Transverse colon (tissue), 4 donors: ENCODE data around the gene MBIP. TPM values are rescaled to one million over a fixed set of nuclear protein-coding genes. Genes with fewer than 3 reads are reported as not detected.

ENCODE experiments used
- DNase-seq: peaks from one replicate; pipeline ENCODE4 v3.0.0-alpha.2; 2019
- H3K27ac ChIP-seq, 4 donors: fragments of 200-600 bp; sonication (generic); 2 replicates each; pipeline ENCODE4 v1.5.1; 2016 to 2018; ENCODE audit warnings: inconsistent platforms in 4 of 4
- H3K27me3 ChIP-seq: fragments of 200-600 bp; sonication (generic); 2 replicates; pipeline ENCODE4 v1.5.1; 2017; ENCODE audit warnings: inconsistent platforms
- H3K36me3 ChIP-seq, 4 donors: fragments of 200-600 bp; sonication (generic); 2 replicates each; pipeline ENCODE4 v1.5.1; 2017 to 2019; ENCODE audit warnings: inconsistent platforms in 4 of 4
- H3K4me1 ChIP-seq, 4 donors: fragments of 200-600 bp; sonication (generic); 2 replicates each; pipeline ENCODE4 v1.5.1; 2017 to 2020; ENCODE audit warnings: inconsistent platforms in 4 of 4
- H3K4me3 ChIP-seq, 4 donors: fragments of 200-600 bp; sonication (generic); 1 replicate in 1 of 4; 2 replicates in 3 of 4; pipeline versions ENCODE4 v1.5.1 to v1.6.1; 2017 to 2019; ENCODE audit warnings: inconsistent platforms in 4 of 4
- H3K9me3 ChIP-seq, 2 donors: fragments of 200-600 bp; sonication (generic); 2 replicates each; pipeline ENCODE4 v1.5.1; 2017 to 2019; ENCODE audit warnings: inconsistent platforms in 2 of 2
- EP300 ChIP-seq: sonication (generic); formaldehyde crosslinking; IDR thresholded peaks from one replicate; pipeline ENCODE4 v1.6.1; 2017; ENCODE audit warnings: antibody characterized with exemption, low read depth
- POLR2A ChIP-seq: fragments of 450-650 bp; IDR thresholded peaks from one replicate; pipeline ENCODE4 v1.6.1; 2016; ENCODE audit warnings: antibody characterized with exemption, mild to moderate bottlenecking, moderate library complexity
- POLR2AphosphoS5 ChIP-seq, 3 donors: sonication (generic); formaldehyde crosslinking; IDR thresholded peaks; one replicate each; pipeline ENCODE4 v1.6.1; 2016; ENCODE audit warnings: antibody characterized with exemption in 3 of 3
- WGBS, 2 donors: methylation state at CpG; one replicate each; pipeline ENCODE4 v1.1.5; 2018; ENCODE audit warnings: low coverage in 1 of 2; 5-methylcytosine and 5-hydroxymethylcytosine counted together
- in situ Hi-C, 4 donors: fragments of 200-750 bp; cut with MboI; loops; one replicate each; pipeline versions ENCODE4 v1.15.0 to v1.15.1; 2017; ENCODE audit warnings: low sequenced_read_pairs in 3 of 4, low pct_ligation_motif_present in 1 of 4, low pct_unique_long_range_greater_than_20kb in 1 of 4
- intact Hi-C: fragments of 100-400 bp; cut with DNase I; formaldehyde crosslinking; loops from one replicate; pipeline ENCODE4 v1.15.1; 2023; ENCODE audit warnings: low total_unique reads
- total RNA-seq, 4 donors: library from RNA; depleted of rRNA; stranded (reverse); fragments of >200 nt; gene quantifications; one replicate each; pipeline ENCODE4 v1.1.0, GENCODE V29; 2016
- TF ChIP-seq, protein P1 (sequence below), 5 experiments: fragments of 200-600 bp in 3 of 5; fragments of 450-650 bp in 2 of 5; sonication (generic) in 3 of 5; IDR thresholded peaks; 1 replicate in 2 of 5; 2 replicates in 3 of 5; pipeline ENCODE4 v1.5.1; 2016 to 2017; ENCODE audit warnings: antibody characterized with exemption in 5 of 5, inconsistent platforms in 3 of 5, mild to moderate bottlenecking in 2 of 5, moderate library complexity in 1 of 5

MBIP gene
- total RNA-seq, 4 donors from 2014 or later = 5.4 to 20.6 (median 17.1) TPM

DNA sequence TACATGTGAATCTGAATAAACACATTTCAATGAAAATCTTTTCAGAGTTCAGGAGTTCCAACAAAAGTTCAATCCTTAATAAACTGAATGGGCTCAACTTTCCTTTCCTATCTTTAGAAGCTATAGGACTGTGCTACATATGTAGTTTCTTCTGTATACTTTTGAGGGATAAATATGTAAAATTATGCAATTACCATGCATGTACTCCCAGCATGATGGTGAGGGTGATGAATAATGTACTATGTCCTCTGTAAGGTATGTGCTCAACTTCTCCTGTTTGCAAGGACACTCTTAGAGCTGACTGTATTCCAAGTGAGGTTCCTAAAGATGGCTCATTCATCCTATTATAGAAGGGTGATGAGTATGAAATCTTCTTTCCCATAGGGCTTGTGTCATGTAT is 15.5 kb downstream of the MBIP start:
- in situ Hi-C loops = no loop called here
- Histone ChIP-seq H3K36me3 (peaks cover 0 to 54% (median 19%) of the 10 kb centered on the region in 4 donors), H3K27me3 (no peaks in the 10 kb centered on the region), H3K27ac (no peak overlapping the region), H3K9me3 (no peaks in the 10 kb centered on the region), H3K4me1 (no peaks in the 10 kb centered on the region), H3K4me3 (no peak overlapping the region)
- intact Hi-C loops = no loop called here
- DNase-seq = no peak
- TF ChIP-seq EP300 (no peak), POLR2A (no peak), POLR2AphosphoS5 (IDR thresholded peaks at IDR 0.05) (no peak)
- TF ChIP-seq, protein P1, sequence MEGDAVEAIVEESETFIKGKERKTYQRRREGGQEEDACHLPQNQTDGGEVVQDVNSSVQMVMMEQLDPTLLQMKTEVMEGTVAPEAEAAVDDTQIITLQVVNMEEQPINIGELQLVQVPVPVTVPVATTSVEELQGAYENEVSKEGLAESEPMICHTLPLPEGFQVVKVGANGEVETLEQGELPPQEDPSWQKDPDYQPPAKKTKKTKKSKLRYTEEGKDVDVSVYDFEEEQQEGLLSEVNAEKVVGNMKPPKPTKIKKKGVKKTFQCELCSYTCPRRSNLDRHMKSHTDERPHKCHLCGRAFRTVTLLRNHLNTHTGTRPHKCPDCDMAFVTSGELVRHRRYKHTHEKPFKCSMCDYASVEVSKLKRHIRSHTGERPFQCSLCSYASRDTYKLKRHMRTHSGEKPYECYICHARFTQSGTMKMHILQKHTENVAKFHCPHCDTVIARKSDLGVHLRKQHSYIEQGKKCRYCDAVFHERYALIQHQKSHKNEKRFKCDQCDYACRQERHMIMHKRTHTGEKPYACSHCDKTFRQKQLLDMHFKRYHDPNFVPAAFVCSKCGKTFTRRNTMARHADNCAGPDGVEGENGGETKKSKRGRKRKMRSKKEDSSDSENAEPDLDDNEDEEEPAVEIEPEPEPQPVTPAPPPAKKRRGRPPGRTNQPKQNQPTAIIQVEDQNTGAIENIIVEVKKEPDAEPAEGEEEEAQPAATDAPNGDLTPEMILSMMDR (IDR thresholded peaks at IDR 0.05) = no peak

- no peak for DNase-seq
- no peak overlapping the region for H3K27ac ChIP-seq
- peaks cover 0 to 58% (median 22%) of the 10 kb centered on the region in 4 donors for H3K36me3 ChIP-seq
- intact Hi-C loops = no loop called here
- no peaks in the 10 kb centered on the region for H3K4me1 ChIP-seq
- no peaks in the 10 kb centered on the region for H3K9me3 ChIP-seq
- in situ Hi-C loops = no loop called here
- TF ChIP-seq EP300 (no peak), POLR2A (no peak), POLR2AphosphoS5 (IDR thresholded peaks at IDR 0.05) (no peak)
- TF ChIP-seq, protein P1 (IDR thresholded peaks at IDR 0.05) = no peak
- H3K4me3 ChIP-seq = no peak overlapping the region
- H3K27me3 ChIP-seq = no peaks in the 10 kb centered on the region
- 52 to 68% methylated on average over 3 to 4 of the region's 4 CpGs for WGBS, 2 donors
Measured at GRCh38 chr14:36303960-36304359, 16.5 kb downstream of the MBIP start.

DNA sequence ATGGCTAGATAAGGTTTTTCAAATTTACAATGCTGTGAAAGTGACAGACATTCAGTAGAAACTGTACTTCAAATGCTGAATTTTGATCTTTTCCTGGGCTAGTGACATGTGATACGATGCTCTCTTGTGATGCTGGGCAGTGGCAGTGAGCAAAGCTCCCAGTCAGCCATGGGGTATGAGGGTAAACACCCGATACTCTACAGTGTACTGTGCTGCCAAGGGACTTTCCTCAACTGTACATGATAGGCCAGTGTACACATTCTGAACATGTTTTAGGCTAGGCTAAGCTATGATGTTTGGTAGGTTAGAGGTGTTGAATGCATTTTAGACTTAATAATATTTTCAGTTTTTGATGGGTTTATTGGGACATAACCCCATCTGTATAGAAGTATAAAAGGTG is 17.6 kb downstream of the MBIP start:
- no peak overlapping the region for H3K27ac ChIP-seq
- in situ Hi-C loops = no loop called here
- no peaks in the 10 kb centered on the region for H3K9me3 ChIP-seq
- intact Hi-C loops = no loop called here
- DNase-seq = no peak
- no peak overlapping the region for H3K4me3 ChIP-seq
- peaks cover 0 to 58% (median 22%) of the 10 kb centered on the region in 4 donors for H3K36me3 ChIP-seq
- WGBS, 2 donors = 91 to 100% methylated on average over 1 to 2 of the region's 2 CpGs
- no peaks in the 10 kb centered on the region for H3K27me3 ChIP-seq
- no peak for TF ChIP-seq POLR2A
- no peak for TF ChIP-seq POLR2AphosphoS5 (IDR thresholded peaks at IDR 0.05)
- TF ChIP-seq, protein P1 (IDR thresholded peaks at IDR 0.05) = no peak
- no peak for TF ChIP-seq EP300
- H3K4me1 ChIP-seq = no peaks in the 10 kb centered on the region

- Histone ChIP-seq H3K9me3 (no peaks in the 10 kb centered on the region), H3K36me3 (peaks cover 0 to 44% (median 18%) of the 10 kb centered on the region in 4 donors), H3K27ac (no peak overlapping the region), H3K4me1 (peaks cover 0 to 5% (median 2%) of the 10 kb centered on the region in 4 donors), H3K4me3 (no peak overlapping the region), H3K27me3 (no peaks in the 10 kb centered on the region)
- 96 to 100% methylated on average over 1 to 3 of the region's 3 CpGs for WGBS, 2 donors
- in situ Hi-C loops (no loop called here), intact Hi-C loops (no loop called here)
- no peak for DNase-seq
- TF ChIP-seq EP300 (no peak), POLR2A (no peak), POLR2AphosphoS5 (IDR thresholded peaks at IDR 0.05) (no peak)
- TF ChIP-seq, protein P1 (IDR thresholded peaks at IDR 0.05) = no peak
Measured at GRCh38 chr14:36301159-36301558, 19.3 kb downstream of the MBIP start.
